OCI-LY7 (cell line): ENCODE data around the gene PRKAR2A. TPM values are rescaled to one million over a fixed set of nuclear protein-coding genes. Genes with fewer than 3 reads are reported as not detected.

Source experiments
- BruUV-seq: library from RNA; stranded (reverse); fragments of 400-500 nt; replicated peaks from 2 replicates; lab custom pipeline; 2021; lab: Mats Ljungman, UMichigan
- CTCF ChIA-PET: fragments of 300-600 bp; sonication (Branson Sonifier 250); formaldehyde crosslinking; loops from one replicate; lab custom pipeline; 2022; ENCODE audit warnings: antibody characterized with exemption; ENCODE audit not compliant: unreplicated experiment; lab: Charles Lee
- POLR2A ChIA-PET: fragments of 300-600 bp; sonication (Branson Sonifier 250); formaldehyde crosslinking; loops from one replicate; lab custom pipeline; 2022; ENCODE audit warnings: antibody characterized with exemption; lab: Charles Lee
- DNase-seq: peaks from one replicate; pipeline ENCODE4 v3.0.0-alpha.2; 2015; ENCODE audit warnings: low spot score
- H2AFZ ChIP-seq: fragments of 200-600 bp; sonication (generic), shearing (Covaris generic); 2 replicates; pipeline ENCODE4 v1.6.1; 2014; ENCODE audit warnings: mild to moderate bottlenecking, antibody characterized with exemption, low read length, moderate library complexity
- H3K27ac ChIP-seq: fragments of 200-600 bp; sonication (generic); 2 replicates; pipeline ENCODE4 v1.5.1; 2014; ENCODE audit warnings: mixed run types, low read depth, mild to moderate bottlenecking, moderate library complexity, low read length, inconsistent platforms; ENCODE audit not compliant: poor library complexity, severe bottlenecking
- H3K36me3 ChIP-seq: fragments of 200-600 bp; sonication (generic); 2 replicates; pipeline ENCODE4 v1.6.1; 2014; ENCODE audit warnings: mild to moderate bottlenecking, antibody characterized with exemption, low read length, moderate library complexity, mixed read lengths; ENCODE audit not compliant: insufficient read depth
- H3K4me1 ChIP-seq: fragments of 200-600 bp; sonication (generic); 2 replicates; pipeline ENCODE4 v1.5.1; 2014; ENCODE audit warnings: mild to moderate bottlenecking, low read length; ENCODE audit not compliant: insufficient read depth, poor library complexity, severe bottlenecking
- H3K4me2 ChIP-seq: fragments of 200-600 bp; sonication (generic); 2 replicates; pipeline ENCODE4 v1.6.1; 2014; ENCODE audit warnings: mild to moderate bottlenecking, low read length
- H3K4me3 ChIP-seq: fragments of 200-600 bp; sonication (generic); 2 replicates; pipeline ENCODE4 v1.5.1; 2014; ENCODE audit warnings: mild to moderate bottlenecking, low read depth, low read length; ENCODE audit not compliant: poor library complexity, severe bottlenecking
- H3K79me2 ChIP-seq: fragments of 200-600 bp; sonication (generic); 2 replicates; pipeline ENCODE4 v1.6.1; 2016; ENCODE audit warnings: low read depth, mild to moderate bottlenecking, low read length, moderate library complexity, mixed read lengths; ENCODE audit not compliant: insufficient read depth
- H3K9me2 ChIP-seq: fragments of 200-600 bp; sonication (generic); 2 replicates; pipeline ENCODE4 v1.6.1; 2016; ENCODE audit warnings: mild to moderate bottlenecking, low read length, mixed read lengths; ENCODE audit not compliant: insufficient read depth
- H3K9me3 ChIP-seq: fragments of 200-600 bp; sonication (generic); 2 replicates; pipeline ENCODE4 v1.6.1; 2014; ENCODE audit warnings: mild to moderate bottlenecking, mixed run types, low read length, mixed read lengths
- H4K20me1 ChIP-seq: fragments of 200-600 bp; sonication (generic); 2 replicates; pipeline ENCODE4 v1.6.1; 2014; ENCODE audit warnings: mild to moderate bottlenecking, antibody characterized with exemption, low read length, moderate library complexity, mixed read lengths; ENCODE audit not compliant: insufficient read depth
- EZH2phosphoT487 ChIP-seq: fragments of 200-600 bp; sonication (generic); IDR thresholded peaks from 2 replicates; pipeline ENCODE4 v1.6.1; 2018; ENCODE audit warnings: low read depth, borderline replicate concordance, mild to moderate bottlenecking, mixed run types, antibody characterized with exemption, low read length, moderate library complexity, mixed read lengths
- intact Hi-C: fragments of 100-400 bp; cut with micrococcal nuclease; formaldehyde crosslinking; loops from one replicate; pipeline ENCODE4 v1.10.0; 2022; ENCODE audit not compliant: unreplicated experiment
- total RNA-seq, 2 experiments: library from RNA; depleted of rRNA in 1 of 2; stranded (reverse); fragments of >200 nt in 1 of 2; shearing (Covaris generic) in 1 of 2; gene quantifications; 2 replicates each; pipeline ENCODE4 v1.2.3, GENCODE V29; 2014 to 2022
- TF ChIP-seq, protein P1 (sequence below): fragments of 200-600 bp; sonication (generic); conservative IDR thresholded peaks from 2 replicates; pipeline ENCODE4 v1.5.1; 2014; ENCODE audit warnings: mild to moderate bottlenecking, antibody characterized with exemption, low read length, moderate library complexity, mixed read lengths

Gene PRKAR2A
- total RNA-seq, 2 experiments from 2014 or later, result 16.0 to 22.4 TPM

DNA sequence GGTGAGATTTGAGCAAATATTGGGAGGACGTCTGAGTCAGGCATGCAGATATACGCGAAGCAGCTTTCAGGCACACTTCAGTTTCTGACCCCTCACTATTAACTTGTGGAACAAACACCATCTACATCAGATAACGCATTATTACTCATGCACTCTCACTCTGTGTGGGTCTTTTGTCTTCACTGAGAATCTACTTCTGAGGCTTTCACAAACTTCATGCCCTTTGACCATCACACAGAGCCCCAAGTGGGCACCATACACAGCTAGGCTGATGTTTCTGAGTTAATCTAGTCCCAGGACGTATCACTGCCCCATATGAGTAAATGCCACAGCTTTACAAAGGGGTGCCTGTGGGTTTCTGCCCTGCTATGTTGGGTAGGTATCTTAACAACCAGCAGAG lies 91.0 kb downstream of the PRKAR2A start:
- Histone ChIP-seq H3K9me2 (no peaks in the 10 kb centered on the region), H4K20me1 (no peaks in the 10 kb centered on the region), H3K36me3 (no peaks in the 10 kb centered on the region), H3K27ac (no peak overlapping the region), H3K9me3 (no peaks in the 10 kb centered on the region), H3K79me2 (no peaks in the 10 kb centered on the region), H3K4me2 (no peak overlapping the region), H3K4me3 (no peak overlapping the region), H3K4me1 (no peaks in the 10 kb centered on the region), H2AFZ (no peak overlapping the region)
- no peak for DNase-seq
- intact Hi-C loops, result no loop called here
- BruUV-seq, result no TSS peak
- POLR2A ChIA-PET, result interaction anchor here (1.0 kb wide), 1 partner anchor 17 kb away, joined by 3 read pairs; no protein-coding TSS in a partner anchor
- CTCF ChIA-PET, result no interaction called here
- TF ChIP-seq, protein P1, sequence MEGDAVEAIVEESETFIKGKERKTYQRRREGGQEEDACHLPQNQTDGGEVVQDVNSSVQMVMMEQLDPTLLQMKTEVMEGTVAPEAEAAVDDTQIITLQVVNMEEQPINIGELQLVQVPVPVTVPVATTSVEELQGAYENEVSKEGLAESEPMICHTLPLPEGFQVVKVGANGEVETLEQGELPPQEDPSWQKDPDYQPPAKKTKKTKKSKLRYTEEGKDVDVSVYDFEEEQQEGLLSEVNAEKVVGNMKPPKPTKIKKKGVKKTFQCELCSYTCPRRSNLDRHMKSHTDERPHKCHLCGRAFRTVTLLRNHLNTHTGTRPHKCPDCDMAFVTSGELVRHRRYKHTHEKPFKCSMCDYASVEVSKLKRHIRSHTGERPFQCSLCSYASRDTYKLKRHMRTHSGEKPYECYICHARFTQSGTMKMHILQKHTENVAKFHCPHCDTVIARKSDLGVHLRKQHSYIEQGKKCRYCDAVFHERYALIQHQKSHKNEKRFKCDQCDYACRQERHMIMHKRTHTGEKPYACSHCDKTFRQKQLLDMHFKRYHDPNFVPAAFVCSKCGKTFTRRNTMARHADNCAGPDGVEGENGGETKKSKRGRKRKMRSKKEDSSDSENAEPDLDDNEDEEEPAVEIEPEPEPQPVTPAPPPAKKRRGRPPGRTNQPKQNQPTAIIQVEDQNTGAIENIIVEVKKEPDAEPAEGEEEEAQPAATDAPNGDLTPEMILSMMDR, result no peak
- TF ChIP-seq EZH2phosphoT487, result no peak

DNA sequence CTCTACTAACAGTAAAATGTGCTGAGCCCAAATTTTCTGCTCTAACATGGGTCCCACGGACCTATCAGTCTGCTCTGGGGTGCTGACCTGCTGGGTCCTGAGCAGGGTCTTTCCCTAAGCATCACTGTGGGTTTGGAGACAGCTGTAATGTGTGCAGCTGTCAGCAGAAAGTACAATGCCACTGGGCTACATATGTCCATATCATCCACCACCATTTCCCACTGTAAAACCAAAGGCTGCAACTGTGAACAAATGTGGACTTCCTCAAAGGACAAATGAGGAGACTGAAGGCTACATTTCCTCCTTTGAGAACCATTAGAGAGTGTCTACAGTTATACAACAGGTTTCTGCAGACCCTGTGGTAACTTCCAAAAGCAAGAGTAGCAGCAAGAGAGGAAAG lies 96.8 kb downstream of the PRKAR2A start:
- CTCF ChIA-PET, result no interaction called here
- intact Hi-C loops, result no loop called here
- Histone ChIP-seq H3K9me2 (no peaks in the 10 kb centered on the region), H4K20me1 (no peaks in the 10 kb centered on the region), H3K9me3 (no peaks in the 10 kb centered on the region), H2AFZ (no peak overlapping the region), H3K36me3 (peaks cover 4% of the 10 kb centered on the region; the same call in 1 of the 2 replicates), H3K4me2 (no peak overlapping the region), H3K27ac (no peak overlapping the region), H3K4me3 (no peak overlapping the region), H3K4me1 (no peaks in the 10 kb centered on the region), H3K79me2 (no peaks in the 10 kb centered on the region)
- POLR2A ChIA-PET, result interaction anchor here (0.5 kb wide), 1 partner anchor 10 kb away, joined by 3 read pairs; no protein-coding TSS in a partner anchor
- no peak for DNase-seq
- no TSS peak for BruUV-seq
- no peak for TF ChIP-seq EZH2phosphoT487
- TF ChIP-seq, protein P1, result no peak

DNA sequence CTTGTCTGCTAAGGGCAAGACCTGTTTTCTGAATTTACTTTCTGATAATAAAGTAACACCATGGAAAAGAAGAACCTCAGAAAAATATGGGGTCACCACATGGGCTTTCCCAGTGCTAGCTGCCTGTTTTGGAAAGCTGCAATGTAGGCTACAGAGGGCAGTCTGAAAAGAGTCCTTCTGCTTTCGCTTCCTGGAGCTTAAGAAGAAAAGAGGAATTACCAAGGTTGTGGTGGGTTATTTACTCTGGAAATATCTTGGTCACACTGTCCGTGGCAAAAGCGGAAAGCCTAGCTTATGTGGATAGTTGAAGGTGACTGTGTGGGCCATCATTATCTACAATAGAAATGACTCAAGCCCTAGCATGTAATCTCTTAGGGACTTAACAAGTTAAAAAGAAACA lies 98.9 kb downstream of the PRKAR2A start:
- POLR2A ChIA-PET, result interaction anchor here (0.6 to 1.2 kb wide), 2 partner anchors 8 to 32 kb away, joined by 3 read pairs; partner anchors contain the start of gene IP6K2
- H3K4me2 ChIP-seq, result no peak overlapping the region

More for the DNA sequence above, 98.9 kb downstream of the PRKAR2A start:
- BruUV-seq, result no TSS peak
- Histone ChIP-seq H3K27ac (no peak overlapping the region), H3K4me1 (no peaks in the 10 kb centered on the region), H3K79me2 (no peaks in the 10 kb centered on the region), H3K9me3 (no peaks in the 10 kb centered on the region), H3K4me3 (no peak overlapping the region), H3K36me3 (peaks cover 4% of the 10 kb centered on the region; the same call in 1 of the 2 replicates), H3K9me2 (no peaks in the 10 kb centered on the region), H4K20me1 (no peaks in the 10 kb centered on the region), H2AFZ (no peak overlapping the region)
- CTCF ChIA-PET, result no interaction called here
- no peak for TF ChIP-seq EZH2phosphoT487
- TF ChIP-seq, protein P1, result no peak
- intact Hi-C loops, result no loop called here
- DNase-seq, result no peak
